ENCODE measurements around the gene RCE1.

RCE1 gene

DNA sequence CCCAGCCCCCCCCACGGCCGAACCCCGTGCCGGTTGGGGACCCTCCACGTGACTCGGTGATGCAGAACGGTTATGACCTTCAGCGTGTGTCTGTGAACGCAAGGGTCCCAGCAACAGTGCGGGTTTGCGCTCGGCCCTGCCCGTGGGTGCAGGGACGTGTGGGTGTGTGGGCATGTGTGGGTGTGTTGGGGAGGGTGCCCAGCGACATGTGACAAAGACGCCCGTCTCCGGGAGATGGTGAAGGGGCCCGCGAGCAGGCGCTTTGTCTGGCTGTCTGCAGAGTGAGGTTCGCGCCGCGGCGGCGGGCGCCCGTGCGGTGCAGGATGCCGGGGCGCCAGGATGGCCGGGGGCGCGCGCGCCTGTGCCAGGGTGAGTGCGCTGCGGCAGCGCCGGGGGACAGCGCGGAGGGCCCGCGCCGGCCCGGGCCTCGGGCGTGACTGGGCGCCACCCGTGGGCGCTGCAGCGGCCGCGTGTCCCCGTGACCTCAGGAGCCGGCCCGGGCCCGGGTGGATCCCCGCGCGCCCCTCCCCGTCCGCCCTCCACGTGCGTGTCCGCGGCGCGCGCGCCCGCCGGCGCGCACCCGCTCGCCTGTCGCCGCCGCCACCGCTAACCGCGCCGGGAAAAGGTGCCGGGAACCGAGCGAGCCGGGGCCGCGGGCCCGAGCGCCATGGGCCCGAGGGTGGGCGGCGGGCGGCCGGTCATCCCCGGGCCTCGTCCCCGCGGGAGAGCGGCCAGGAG, 13.4 kb downstream of the RCE1 start, which contains the start of gene LRFN4:
Gene LRFN4, plus strand, starts transcription at position 569 of the 738 bp plus-strand sequence. CDS start 681 bp downstream, outside the sequence.
- DNase-seq (ENCODE audit: low read depth), result no peak

DNA sequence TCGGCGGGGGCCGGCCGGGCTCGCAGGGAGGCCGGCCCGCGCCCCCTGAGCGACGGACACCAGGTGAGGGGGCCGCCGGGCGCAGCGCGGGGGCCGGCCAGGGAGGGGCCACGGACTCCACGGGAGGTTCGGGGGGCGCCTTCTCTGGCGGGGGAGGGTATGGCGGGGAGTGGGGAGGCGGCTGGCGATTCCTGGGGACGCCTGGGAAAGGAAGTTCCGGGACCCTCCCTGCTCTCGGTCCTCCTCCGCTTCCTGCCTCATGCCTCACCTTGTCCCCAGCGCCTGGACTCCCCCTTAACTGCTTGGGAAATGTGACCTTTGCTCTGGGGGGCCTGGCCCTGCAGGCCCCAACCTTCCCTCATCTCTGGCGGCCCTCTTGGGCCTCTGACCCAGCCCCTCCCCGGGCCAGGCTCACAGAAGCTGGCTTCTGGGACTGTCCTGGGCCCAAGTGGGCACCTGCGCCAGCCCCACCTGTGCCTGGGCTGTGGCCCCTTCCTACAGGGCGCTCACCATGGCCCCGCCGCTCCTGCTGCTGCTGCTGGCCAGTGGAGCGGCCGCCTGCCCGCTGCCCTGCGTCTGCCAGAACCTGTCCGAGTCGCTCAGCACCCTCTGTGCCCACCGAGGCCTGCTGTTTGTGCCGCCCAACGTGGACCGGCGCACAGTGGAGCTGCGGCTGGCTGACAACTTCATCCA, 14.1 kb downstream of the RCE1 start:
- DNase-seq (ENCODE audit: low read depth), result no peak

GRCh38 chr11:66857927-66858185, 14.6 kb downstream of the RCE1 start:
- no peak for DNase-seq (ENCODE audit: low read depth)

- DNase-seq (ENCODE audit: low read depth), result no peak
These were observed 15.1 kb downstream of the RCE1 start for GRCh38 chr11:66858186-66858938.

DNA sequence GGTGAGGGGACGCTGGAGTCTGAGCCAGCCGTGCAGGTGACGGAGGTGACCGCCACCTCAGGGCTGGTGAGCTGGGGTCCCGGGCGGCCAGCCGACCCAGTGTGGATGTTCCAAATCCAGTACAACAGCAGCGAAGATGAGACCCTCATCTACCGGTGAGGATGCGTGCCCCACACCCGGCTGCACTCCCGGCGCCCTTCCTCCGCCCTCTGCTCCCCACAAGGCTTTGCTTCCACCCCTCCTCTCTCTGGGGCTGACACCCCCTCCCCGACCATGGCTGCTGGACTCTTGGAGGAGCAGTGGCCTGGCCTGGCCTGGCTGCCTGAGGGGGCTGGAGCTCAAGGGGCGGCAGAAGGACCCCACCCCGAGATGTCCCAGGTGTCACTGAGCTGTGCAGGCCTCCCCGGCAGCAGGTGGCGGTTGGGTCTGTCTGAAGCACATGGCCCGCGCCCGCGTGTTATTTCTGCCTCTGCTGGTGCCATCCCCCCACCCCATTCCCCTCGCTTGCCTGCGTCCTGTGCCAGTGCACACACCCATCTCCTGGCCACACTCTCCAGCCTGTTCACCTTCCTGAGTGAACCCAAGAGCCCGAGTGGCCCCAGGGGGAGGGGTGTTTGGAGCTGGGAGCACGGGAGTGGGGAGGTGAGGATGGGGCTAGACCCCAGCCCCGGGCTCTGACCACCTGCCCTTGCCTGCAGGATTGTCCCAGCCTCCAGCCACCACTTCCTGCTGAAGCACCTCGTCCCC, 15.9 kb downstream of the RCE1 start:
- DNase-seq (ENCODE audit: low read depth), result no peak

DNA sequence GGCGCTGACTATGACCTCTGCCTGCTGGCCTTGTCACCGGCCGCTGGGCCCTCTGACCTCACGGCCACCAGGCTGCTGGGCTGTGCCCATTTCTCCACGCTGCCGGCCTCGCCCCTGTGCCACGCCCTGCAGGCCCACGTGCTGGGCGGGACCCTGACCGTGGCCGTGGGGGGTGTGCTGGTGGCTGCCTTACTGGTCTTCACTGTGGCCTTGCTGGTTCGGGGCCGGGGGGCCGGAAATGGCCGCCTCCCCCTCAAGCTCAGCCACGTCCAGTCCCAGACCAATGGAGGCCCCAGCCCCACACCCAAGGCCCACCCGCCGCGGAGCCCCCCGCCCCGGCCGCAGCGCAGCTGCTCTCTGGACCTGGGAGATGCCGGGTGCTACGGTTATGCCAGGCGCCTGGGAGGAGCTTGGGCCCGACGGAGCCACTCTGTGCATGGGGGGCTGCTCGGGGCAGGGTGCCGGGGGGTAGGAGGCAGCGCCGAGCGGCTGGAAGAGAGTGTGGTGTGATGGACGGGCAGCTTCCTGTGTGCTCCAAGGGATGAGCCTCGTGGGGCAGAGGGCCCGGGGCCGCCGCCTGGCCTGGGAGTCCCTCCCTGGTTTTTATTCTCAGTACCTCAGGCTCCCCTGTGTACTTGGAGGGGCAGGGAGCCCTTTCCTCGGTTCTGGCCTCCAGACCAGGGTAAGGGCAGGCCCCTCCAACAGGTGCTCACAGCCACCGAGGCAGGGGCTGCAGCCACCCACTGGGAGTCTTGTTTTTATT, 16.6 kb downstream of the RCE1 start:
- DNase-seq (ENCODE audit: low read depth), result no peak

- DNase-seq (ENCODE audit: low read depth), result no peak
These were observed 17.2 kb downstream of the RCE1 start for GRCh38 chr11:66860449-66860831.

- no peak for DNase-seq (ENCODE audit: low read depth)
These were observed 18.0 kb downstream of the RCE1 start for GRCh38 chr11:66861038-66861773.

- no peak for DNase-seq (ENCODE audit: low read depth)
These were observed 18.7 kb downstream of the RCE1 start for GRCh38 chr11:66861774-66862558.

GRCh38 chr11:66862559-66863037, 19.4 kb downstream of the RCE1 start:
- DNase-seq (ENCODE audit: low read depth), result no peak

DNA sequence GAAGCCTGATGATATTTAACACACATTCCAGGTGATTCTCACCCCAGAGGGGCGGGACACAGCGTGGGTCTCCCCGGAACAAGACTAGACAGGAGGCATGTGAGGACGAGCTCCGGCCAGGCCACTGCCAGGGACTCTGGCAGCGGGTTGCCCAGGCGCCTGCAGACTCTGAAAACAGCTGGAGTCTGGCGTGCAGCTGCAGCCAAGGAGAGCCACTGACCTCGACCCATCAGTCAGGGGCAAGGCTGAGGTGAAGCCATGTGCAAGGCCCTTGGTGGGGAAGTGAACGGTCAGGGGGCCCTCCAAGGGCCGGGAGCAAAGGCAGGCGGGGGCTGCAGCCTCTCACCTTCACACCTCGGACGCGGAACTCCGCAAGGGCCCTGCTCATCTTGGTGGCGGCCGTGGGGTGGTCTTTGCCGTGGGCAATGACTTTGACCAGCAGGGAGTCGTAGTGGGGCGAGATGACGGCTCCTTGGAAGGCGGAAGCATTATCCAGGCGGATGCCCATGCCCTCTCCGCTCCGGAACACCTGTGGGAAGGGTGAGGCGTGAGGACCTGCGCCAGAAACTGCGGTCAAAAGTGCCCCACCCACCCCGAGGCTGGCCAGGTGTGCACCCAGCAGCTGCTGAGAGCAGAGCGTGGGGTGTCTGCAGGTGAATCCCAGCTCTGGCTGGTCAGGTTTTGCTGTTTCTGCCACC, 20.3 kb downstream of the RCE1 start:
- DNase-seq (ENCODE audit: low read depth), result no peak

GRCh38 chr11:66864172-66864901, 21.1 kb downstream of the RCE1 start:
- no peak for DNase-seq (ENCODE audit: low read depth)

DNA sequence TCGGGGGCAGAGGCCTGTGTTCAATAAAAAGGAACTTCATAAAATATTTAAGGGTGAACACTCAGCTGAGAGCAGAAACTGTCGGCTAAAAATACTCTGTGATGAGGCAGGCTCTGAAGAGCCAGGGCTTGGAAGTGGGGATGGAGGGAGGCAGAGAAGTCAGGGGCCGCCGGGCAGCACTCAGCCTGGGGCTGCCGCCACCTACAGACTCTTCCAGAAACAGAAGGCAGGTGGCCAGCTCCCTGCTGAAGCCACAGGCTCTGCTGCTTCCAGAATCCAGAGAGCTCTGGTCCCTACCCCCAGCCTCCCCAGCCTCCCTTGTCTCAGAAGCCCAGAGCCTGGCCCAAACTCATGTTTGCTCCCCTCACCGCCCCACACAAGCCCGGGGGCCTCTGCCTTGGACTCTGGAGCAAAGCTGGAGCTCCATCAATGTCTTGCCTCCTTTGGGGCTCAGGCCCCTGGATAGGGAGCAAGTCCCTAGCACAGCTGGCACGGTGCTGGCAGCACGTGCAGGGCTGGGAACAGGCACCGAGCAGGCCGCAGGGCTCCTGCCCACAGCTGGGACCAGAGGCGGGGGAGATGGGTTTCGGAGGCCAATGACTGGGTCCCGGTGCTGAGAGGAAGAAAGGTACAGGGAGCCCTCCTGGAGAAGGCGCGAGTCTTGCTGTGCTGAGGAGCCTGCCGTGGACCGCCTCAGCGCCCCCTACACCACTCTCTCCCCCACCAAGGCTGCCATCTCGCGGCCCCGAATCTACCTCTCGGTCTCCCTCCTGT, 21.9 kb downstream of the RCE1 start:
- no peak for DNase-seq (ENCODE audit: low read depth)

GRCh38 chr11:66866007-66866406, 22.8 kb downstream of the RCE1 start:
- no peak for DNase-seq (ENCODE audit: low read depth)

DNA sequence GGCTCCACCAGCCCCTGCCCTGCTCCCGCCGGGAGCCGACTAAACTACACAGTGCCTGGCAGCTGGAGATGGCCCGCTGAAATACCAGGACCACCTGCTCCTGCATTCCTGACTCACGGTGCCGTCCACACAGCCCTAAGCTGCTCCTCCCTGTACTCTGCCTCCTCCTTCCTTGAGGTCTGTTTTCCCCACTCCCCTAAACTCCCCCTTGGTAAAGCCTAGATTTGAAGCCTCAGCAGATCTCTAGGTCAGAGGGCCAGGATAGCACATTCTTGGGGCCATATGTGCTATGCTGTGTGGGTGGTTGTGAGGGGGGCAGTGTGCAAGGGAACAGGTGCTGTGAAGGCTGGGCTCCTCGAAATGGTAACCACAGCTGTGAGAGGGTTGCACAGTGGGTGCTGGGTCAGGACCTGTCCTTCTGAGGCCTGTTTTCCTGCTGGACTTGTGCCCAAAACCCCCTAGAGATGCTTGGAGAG, 23.3 kb downstream of the RCE1 start:
- no peak for DNase-seq (ENCODE audit: low read depth)

- DNase-seq (ENCODE audit: low read depth), result no peak
These were observed 24.3 kb downstream of the RCE1 start for GRCh38 chr11:66867425-66868040.

GRCh38 chr11:66868082-66868725, 25.0 kb downstream of the RCE1 start:
- DNase-seq (ENCODE audit: low read depth), result no peak
